HG03097 (cell line): ENCODE data around the gene UBE2S.
"Not testable (repeated sequence)": the region's sequence is repeated elsewhere in the genome, so short reads cannot be mapped to it uniquely, and the experiment has no call there.

Experiments used
- ATAC-seq: cut with Tn5 transposase; IDR thresholded peaks from one replicate; pipeline ENCODE4 v1.9.1; 2021; ENCODE audit not compliant: unreplicated experiment, low FRiP score

UBE2S gene

GRCh38 chr19:55406826-55407549, 600 bp downstream of the UBE2S start:
- ATAC-seq: peak; percentile 7

- no peak for ATAC-seq
Measured at GRCh38 chr19:55406091-55406825, 1.3 kb downstream of the UBE2S start.

- no peak for ATAC-seq
Measured at GRCh38 chr19:55405638-55406037, 1.9 kb downstream of the UBE2S start.

- no peak for ATAC-seq
Measured at GRCh38 chr19:55402509-55402908, 5.1 kb downstream of the UBE2S start.

GRCh38 chr19:55401390-55401789, 6.2 kb downstream of the UBE2S start:
- ATAC-seq: not testable (repeated sequence)

- ATAC-seq: no peak
Measured at GRCh38 chr19:55400281-55401087, 7.1 kb downstream of the UBE2S start.

GRCh38 chr19:55398200-55398925, 9.2 kb downstream of the UBE2S start:
- no peak for ATAC-seq

- no peak for ATAC-seq
Measured at GRCh38 chr19:55392820-55393761, 14.5 kb downstream of the UBE2S start.

- no peak for ATAC-seq
Measured at GRCh38 chr19:55391702-55392615, 15.6 kb downstream of the UBE2S start.

GRCh38 chr19:55391191-55391670, 16.4 kb downstream of the UBE2S start:
- no peak for ATAC-seq

GRCh38 chr19:55390461-55390880, 17.1 kb downstream of the UBE2S start:
- ATAC-seq: no peak

GRCh38 chr19:55389386-55390317, 17.9 kb downstream of the UBE2S start:
- no peak for ATAC-seq

- no peak for ATAC-seq
Measured at GRCh38 chr19:55387736-55388497, 19.7 kb downstream of the UBE2S start.

- ATAC-seq: no peak
Measured at GRCh38 chr19:55386493-55386971, 21.1 kb downstream of the UBE2S start.

- ATAC-seq: peak; percentile 78
Measured at GRCh38 chr19:55385724-55386492, 21.7 kb downstream of the UBE2S start, which contains the start of gene RPL28. Gene RPL28 (plus strand): TSS chr19:55385932. CDS start chr19:55386358, 426 bp downstream.
